ENCODE data around the gene SKAP1. TPM values are rescaled to one million over a fixed set of nuclear protein-coding genes. Genes with fewer than 3 reads are reported as not detected.

Gene SKAP1
- polyA plus RNA-seq, 1 donor = 12.7 TPM

DNA sequence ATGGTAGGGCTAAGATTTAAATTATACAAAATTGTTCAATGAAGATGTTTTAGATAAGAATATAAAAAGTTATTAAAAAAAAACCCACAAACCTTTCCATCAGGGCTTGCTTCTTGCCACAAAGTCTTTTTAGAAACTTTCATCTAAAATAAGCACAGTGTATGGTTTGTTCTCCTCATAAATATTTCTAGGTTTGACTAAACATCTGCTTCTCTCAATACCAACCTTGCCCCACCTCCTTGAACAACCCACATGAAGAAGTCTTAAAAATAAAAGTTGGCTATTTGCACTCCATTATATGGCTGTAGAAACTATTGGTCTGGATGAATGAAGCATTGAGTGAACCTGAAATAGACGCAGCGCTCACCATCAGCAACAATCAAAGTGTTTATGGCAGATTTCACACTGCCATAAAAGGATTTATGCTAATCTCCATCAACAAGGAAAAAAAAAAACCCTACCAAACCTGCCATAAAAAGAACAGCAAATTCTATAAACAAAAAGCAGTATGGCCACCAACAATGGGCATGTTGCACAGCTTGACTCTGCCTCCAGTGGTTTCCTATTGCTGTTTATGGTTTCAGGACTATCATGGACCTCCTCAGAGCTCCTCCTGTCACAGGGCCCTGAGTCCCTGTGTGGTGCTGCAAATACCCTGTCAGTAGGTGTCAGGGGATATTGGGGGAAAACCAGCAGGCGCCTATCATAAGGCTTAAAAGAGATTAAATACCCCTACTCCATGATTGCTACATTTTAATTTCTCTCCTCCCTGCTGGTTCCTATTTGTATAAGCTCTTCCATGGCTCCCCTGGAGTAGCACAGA lies 284.8 kb downstream of the SKAP1 start:
- no peak for DNase-seq

DNA sequence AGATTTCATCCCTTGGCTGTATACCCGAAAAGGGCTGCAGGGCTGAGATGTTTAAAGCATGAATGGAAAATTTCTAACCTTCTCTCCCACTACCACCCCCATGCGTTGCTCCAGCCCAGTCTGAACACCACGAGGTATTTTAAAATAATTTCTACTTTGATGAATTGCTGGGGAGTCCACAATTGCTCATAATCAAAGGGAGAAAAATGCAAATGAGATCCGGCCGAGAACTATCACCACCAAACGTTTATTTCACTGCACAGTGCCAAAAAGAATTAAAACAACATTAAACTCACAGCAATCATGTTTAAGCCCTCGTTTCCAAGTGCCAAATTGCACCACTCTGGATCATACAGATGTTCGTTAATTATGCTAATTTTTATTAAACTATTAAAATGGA lies 285.8 kb downstream of the SKAP1 start:
- DNase-seq = no peak

DNA sequence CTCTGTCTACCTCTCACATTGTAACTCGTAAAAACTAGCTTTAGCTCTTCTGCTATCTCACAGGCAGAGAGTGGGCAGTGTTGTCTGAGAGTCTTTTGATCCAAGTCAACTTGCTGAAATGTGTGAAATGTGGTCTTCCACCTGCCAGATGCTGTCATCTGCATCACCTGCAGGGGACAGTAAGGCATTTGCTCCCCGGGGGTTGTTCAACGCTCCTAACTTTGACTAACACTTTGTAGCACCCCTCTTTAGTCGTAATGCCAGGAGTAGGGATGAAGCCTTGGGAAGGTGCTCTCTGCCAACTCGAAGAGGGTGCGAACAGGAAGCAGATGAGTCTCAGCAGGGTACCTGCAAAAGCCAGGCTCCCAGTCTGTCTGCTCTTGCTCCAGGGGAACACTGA lies 286.4 kb downstream of the SKAP1 start:
- no peak for DNase-seq

DNA sequence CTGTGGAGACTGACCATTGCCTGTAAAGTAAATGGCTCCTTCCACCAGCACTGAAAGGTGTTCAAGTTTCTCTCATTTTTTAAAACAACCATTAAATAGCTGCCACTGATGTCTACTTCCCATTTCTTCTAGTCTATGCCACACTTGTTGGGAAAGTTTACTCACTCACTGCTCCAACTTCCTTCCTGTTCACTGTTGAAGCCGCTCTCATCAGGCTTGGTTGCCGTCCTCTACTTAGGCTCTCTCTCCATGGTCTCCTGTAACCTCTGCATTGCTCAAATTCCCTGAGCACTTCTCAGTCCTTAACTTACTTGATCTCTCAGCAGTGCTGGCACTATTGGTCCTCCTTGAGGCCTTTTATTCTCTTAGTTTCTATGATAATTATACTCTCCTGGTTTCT lies 290.1 kb downstream of the SKAP1 start:
- DNase-seq = no peak

DNA sequence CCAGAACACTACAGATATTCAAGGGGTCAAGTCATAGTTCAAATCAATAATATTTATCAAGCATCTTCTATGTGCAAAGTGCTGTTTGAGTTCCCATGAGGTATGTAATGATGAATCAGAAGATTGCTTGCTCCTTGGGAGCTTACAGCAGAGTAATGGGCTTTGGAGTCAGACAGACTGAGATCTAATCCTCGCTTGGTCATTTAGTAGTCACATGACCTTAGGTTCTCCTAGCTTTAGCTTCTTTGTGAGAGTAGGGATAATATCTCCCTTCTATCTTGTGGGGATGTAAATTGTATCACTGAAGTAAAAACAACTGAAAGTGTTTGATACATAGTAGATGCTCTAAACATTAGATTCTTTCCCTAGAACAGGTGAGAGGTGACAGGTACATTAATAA lies 292.4 kb downstream of the SKAP1 start:
- no peak for DNase-seq

DNA sequence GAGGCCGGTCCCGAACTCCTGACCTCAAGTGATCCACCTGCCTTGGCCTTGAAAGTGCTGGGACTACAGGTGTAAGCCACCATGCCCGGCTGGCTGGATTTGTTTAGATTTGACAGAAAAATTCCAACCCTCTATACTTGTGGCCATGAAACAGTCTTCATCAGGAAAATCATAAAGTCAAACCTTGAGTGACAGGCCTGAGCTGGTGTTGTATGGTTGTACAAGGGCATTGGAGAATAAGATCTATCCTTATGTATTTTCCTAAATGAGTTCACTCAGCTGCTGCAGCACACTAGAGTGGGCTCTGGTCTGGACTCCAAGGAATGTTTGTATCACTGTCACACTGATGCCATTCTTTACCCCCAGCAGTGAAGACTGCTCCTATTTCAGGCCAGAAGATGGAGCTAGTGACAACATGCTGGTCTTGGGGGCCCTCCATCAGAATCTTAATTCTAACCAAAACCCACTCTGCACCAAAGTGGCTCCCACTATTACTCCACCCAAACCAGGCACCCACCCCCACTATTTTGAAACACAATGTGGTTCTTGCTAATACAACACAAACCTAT lies 295.0 kb downstream of the SKAP1 start:
- no peak for DNase-seq

DNA sequence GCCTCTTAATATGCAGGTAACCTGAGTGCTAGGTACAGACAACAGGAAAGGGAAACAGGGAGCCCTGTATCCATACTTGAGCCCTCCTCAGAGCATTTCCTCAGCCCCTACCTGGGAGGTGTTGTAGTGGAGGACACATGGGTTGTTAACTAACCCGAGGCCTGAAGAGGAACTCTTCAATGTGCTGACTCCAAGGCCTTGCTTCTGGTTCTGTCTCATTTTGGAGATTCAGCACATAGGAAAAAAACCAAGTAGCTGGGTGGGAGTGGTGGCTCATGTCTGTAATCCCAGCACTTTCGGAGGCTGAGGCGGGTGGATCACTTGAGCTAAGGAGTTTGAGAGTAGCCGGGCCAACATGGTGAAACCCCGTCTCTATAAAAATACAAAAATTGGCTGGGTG lies 297.6 kb downstream of the SKAP1 start:
- no peak for DNase-seq

DNA sequence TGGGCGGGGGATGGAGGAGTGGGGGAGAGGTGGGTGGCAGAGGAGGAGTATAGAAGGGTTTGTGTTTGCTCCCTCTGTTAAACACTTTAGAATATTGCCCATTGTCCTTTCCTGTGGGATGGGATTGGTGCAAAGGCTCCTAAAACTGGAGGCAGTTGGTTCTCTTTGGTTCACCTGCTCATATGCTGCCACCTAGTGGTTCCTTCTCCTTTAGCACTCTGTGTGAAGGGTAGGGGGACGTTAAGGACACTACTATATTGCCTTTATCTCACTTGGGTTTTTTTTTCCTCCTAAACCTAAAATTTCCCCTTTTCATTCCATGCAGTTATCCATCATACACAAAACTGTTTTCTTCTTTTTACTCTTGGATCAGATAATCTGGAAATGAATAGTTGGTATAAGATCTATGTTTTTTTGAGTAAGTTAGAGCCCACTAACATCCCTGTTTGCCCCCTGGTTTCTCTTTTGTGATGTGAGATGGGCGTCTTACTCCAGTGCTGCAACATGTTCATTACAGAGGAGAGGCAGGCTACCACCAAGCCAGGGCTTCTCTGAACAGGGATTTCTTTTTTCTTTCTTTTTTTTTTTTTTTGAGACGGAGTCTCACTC lies 298.7 kb downstream of the SKAP1 start:
- peak; percentile 84 for DNase-seq

DNA sequence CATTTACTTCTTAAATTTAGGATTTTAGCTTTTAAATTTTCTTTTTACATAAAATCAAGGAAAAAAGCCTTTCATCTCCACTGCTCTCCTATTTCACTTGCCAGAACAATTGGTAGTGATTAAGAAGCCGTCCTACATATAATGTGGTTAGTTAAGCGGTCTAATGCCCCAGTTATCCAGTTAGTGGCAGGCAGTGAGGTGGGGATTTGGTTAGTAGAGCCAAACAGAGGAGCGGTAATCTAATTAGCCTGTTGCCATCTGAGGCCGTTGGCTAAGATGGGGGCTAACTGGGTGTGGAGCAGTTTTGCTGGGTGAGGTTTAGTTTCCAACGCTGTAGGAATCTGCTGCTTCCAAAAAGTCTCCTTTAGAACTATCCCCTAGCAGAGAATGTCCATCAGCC lies 300.0 kb downstream of the SKAP1 start:
- DNase-seq = no peak

DNA sequence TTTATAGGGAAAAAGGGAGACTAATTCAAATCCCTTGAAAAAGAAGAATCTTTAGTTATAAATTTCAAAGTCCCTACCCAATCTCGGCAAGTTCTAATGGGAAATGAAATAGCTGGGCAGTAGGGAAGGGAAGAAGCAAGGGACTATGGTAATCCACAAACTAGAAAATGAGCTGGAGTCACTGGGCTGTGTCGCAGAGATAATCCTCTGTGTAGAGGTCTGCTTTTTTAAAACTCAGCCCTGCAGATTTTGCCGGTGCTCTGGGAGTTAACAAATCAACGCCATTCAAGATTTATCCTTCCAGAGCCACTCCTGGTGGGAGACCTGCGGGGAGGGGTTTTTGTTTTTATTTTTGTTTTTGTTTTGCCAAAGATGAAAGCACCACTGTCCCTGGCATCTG lies 301.6 kb downstream of the SKAP1 start:
- DNase-seq = no peak

DNA sequence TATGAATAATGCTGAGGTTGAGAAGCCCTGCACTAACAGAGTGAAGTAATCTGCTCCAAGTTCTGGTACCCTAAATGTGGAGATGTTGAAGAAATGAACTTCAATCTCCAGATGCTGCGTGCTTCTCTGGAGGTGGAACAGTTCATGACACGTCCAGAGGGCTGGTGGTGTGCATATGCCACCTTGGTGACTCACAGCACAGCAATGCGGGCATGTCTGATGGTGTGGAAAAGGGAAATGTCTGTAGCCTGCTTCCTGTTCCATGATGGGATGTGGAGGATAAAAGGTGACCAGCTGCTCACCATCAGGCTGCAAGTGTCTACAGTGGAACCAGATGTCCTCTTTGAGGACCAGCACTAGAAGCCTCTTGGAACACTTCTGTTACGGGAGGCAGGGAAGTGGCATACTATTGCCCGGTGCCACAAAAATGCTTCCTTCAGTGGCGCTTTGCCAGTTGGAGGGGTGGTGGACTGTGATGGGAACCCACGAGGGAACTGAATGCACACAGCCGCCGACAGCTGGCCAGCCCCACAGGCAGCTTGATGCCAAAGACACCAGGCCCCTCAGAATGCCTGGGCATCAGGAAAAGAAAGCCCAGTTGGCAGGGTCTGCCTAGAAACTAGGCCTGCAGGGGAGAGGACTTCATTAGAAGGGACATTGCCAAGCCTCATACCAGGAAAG lies 302.5 kb downstream of the SKAP1 start:
- no peak for DNase-seq

DNA sequence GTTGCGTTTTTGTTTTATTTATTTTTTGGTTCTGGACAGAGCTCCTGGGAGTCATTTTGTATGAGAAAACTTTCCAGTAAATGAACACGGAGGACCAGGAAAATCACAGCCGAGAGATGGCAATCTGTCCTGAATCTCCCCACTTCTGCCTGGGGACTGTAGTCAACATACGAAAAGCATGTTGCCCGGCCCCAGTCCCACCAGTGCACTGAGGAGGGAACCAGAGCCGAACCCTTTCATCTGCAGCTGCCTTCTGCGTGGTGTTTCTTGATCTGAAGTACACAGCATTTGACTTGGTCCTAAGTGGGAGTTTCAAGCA lies 303.5 kb downstream of the SKAP1 start:
- DNase-seq = no peak

DNA sequence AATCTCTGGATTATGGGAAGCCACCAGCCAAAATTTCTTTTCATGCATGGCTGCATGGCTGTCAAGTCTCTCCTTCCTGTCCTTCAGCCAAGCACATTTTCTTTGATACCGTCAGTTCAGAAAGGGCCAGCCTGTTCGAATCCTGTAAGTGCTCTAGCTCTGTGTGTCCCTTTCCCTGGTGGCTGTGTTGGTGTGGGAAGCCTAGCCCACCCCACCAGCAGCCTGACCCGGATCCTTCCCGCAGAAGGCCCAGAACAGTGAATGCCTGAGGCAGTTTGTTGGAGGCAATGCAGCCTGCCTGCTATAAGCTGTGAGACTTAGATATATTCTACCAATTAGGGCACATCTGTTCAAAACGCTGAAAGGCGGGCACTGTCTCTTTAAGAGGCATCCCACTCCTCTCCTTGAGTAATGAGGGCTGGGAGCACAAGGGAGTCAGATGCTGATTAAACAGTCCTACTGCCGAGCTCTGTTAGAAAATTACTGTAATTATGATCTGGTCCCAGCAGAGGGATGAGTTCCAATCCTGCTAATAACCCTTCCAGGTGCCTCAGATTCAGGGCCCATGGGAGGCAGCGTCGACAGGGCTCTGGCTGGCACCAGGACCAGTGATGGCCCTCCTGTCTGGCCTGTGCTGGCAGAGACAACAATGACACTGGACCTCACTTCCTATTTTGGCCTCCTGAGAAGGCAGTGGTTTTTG lies 304.0 kb downstream of the SKAP1 start:
- DNase-seq = no peak

DNA sequence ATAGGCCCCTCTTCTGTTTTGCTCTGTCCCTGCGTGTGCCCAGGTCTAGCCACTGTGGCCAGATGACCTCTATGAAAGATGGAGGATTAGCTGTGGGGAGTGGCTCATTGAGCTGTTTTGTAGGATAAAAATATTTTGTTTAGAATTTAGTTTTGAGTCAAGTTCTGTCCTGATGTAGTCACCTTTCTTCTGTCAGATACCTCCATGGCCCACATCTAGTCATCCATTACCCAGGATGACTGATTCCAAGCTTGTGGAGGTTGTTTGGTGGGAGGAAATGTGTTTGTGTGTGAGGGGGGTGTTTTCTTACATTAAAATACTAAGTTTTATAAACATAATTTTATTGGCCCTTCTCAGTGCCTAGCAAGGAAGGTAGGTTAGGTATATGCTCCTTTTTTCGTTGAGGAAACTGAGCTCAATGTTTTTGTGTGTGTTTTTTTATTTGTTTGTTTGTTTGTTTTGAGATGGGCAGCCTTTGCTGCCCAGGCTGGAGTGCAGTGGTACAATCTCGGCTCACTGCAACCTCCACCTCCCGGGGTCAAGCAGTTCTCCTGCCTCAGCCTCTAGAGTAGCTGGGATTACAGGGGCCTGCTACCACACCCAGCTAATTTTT lies 306.1 kb downstream of the SKAP1 start:
- no peak for DNase-seq

DNA sequence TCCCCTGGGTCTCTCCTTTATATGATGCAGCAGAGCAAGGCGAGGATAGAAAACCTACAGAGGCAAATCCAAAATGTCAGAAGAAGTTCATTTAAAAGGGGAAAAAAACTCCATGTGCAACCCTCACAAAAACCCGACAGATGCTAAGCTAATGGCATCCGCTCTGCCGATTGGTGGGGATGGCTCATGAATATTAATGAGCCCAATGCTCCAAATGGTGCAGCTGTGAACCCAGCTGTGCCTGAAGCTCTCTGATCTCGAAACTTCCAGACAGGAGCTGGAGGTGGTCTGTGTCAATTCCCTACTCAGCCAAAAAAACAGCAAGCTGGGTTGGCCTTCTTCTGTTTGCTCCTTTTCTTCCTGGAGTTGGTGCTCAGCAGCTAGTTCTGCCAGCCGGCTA lies 306.9 kb downstream of the SKAP1 start:
- no peak for DNase-seq

DNA sequence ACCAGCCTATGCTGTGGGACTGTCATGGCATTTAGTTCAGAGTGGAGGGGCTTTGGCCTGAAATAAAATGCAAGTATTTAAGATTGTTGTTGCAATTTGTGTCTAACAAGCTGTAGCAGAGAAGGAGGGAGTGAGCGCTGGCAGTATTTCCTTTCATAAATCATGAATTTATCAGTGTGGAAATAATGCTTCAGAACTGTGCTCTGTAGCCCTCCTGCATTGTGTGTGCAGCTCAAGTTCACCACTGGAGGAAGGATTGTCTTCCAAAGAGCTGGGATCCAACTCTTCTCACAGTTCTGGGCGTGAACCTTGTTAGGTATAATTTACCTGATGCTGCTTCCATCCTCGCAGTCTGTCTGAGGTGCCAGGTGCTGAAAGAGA lies 307.4 kb downstream of the SKAP1 start:
- no peak for DNase-seq

DNA sequence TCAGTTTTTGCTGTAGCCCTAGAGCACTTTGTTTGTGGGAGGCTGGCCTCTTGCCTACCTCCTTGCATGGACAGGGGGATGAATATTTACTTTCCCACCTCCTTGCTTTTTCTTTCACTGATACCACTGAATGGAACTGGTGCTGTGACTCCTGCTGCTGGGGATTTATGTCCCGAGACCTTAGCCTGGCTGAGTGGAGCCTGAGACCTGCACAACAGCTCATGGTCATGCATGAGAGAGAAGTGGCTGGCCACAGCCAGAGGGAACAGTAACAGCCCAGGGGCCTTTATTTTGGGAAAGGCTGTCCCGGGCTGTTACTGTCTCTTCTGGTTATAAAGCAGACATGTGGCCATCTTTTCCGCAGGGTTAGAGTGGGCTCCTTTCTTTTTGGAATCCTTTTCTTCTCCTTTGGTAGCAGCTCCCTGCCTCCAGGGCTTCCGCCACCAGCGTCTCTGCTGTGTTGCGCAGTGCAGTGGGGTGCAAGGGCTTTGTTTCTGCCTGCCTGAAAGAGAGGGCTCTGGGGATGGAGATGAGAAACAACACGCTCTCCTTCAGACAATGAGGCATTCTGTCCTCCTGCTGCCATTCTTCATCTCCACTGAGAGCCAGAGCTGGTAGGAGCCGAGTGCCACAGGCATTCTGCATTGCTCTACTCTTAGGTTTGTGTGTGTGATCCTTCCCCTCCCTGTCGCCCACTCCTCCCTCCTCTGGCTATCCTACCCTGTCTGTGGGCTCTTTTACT lies 307.9 kb downstream of the SKAP1 start:
- no peak for DNase-seq

DNA sequence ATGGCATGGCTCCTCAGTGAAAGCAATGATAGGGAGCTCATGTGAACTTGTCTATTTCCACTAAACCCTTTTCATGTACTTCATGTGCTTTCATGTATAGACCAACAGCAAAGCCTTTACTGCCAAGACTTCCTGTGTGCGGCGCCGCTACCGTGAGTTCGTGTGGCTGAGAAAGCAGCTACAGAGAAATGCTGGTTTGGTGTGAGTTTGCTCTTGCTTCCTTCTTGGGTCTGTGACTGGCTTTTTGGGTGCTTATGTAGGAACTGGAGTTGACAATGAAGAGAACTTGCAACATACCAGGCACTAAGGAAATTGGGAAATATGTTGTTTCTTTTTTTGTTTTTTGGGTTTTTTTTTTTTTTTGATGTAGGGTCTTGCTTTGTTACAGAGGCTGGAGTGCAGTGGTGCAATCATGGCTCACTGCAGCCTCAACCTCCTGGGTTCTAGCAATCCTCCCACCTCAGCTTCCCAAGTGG lies 316.8 kb downstream of the SKAP1 start:
- no peak for DNase-seq

DNA sequence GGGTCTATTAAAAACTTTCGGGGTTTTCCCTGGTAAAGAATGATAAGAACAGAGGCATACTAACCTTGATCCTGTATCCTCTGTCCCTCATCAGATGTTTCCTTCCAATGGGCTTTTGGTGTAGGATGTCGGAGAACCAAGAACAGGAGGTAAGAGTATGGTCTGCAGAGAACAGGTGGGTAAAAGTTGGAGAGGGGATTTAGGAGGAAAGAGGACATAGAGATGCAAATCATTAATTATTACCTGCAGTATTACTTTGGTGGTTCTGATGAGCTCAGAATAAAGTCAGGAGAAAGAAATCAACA lies 318.1 kb downstream of the SKAP1 start:
- no peak for DNase-seq

DNA sequence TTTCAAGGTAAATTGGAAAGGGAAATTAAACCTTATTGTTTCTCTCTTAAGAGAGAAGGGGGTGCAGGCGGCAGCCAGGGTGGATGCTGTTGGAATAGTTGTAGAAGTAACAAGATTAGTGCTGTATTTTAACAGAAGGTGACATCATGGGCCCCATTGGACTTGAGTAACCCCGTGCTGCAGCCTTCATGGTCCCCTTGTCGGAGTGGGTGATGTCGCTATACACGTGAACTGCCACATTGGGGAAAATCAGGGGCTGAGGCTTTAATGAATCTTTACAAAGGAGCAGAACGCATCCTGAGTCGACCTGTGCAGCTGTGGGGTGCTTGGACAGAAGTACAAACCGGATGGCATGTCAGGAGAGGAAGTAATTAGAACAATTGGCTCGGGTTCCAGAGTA lies 319.3 kb downstream of the SKAP1 start:
- no peak for DNase-seq
